ENCODE measurements around the gene CNTN1.

CNTN1 gene

DNA sequence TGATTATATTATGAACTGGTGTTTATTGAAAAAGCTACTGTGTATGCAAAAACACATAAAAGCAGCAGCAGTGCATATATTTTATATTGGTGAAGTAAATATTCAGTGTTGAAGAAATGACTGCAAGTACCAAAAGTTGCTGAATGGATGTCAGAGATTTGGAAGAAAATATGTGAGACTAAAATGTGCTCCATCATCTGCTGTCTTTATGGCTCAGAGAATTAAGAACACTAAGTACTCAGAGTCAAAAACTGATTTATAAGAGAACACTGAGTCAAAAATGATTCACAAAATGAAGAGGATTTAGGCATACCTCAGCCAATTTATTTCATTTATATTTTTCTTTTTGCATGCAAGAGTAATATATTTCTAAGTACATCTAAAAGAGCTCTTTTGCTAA lies 409.6 kb downstream of the CNTN1 start:
- TF ChIP-seq POLR2A (IDR thresholded peaks at IDR 0.05; ENCODE audit: low read length) = no peak
- TF ChIP-seq GATA1 (IDR thresholded peaks at IDR 0.05; ENCODE audit: low read depth, low read length) = no peak
- no peak for DNase-seq

DNA sequence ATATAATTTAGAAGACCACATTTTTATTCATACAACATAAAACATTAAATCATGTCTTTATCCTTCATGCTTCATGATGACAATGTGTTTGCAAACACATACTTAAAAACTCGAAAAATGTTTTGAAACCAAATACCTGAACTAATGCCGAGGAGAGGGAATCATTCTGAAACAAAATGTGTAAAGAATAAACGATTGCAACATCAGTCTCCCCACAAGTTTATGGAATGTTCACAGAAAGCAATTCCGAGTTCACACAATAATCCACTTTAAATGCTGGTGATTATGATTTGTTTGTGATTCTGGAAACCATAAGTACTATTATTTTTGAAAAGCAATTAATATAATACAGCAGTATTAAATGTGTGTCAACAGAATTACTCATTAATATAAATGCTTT lies 411.4 kb downstream of the CNTN1 start:
- no peak for DNase-seq
- TF ChIP-seq POLR2A (IDR thresholded peaks at IDR 0.05; ENCODE audit: low read length) (no peak), GATA1 (IDR thresholded peaks at IDR 0.05; ENCODE audit: low read depth, low read length) (no peak)

GRCh38 chr12:41106315-41106714 lies 414.1 kb downstream of the CNTN1 start:
- TF ChIP-seq GATA1 (IDR thresholded peaks at IDR 0.05; ENCODE audit: low read depth, low read length) = no peak
- no peak for TF ChIP-seq POLR2A (IDR thresholded peaks at IDR 0.05; ENCODE audit: low read length)
- DNase-seq = no peak

DNA sequence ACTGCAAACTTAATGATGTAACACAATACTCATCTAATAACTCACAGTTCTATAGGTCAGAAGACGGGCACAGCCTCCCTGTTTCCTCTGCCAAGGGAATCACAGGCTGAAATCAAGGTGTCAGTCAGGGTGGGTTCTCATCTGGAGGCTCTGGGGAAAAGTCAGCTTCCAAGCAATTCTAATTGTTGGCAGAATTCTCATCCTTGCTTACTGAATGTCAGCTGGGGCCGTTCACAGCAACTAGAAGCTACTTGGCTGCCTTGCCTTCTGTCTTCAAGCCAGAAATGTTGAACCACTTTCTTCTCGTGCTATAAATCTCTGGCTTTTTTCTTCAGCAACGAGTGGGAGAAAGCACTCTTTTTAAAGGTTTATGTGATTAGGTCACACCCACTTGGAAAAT lies 415.8 kb downstream of the CNTN1 start:
- DNase-seq = no peak
- TF ChIP-seq GATA1 (IDR thresholded peaks at IDR 0.05; ENCODE audit: low read depth, low read length) (no peak), POLR2A (IDR thresholded peaks at IDR 0.05; ENCODE audit: low read length) (no peak)

- DNase-seq = no peak
- TF ChIP-seq POLR2A (IDR thresholded peaks at IDR 0.05; ENCODE audit: low read length) (no peak), GATA1 (IDR thresholded peaks at IDR 0.05; ENCODE audit: low read depth, low read length) (no peak)
These were observed 420.7 kb downstream of the CNTN1 start for GRCh38 chr12:41112903-41113302.

- TF ChIP-seq POLR2A (IDR thresholded peaks at IDR 0.05; ENCODE audit: low read length) (no peak), GATA1 (IDR thresholded peaks at IDR 0.05; ENCODE audit: low read depth, low read length) (no peak)
- DNase-seq = no peak
These were observed 428.0 kb downstream of the CNTN1 start for GRCh38 chr12:41120211-41120610.

DNA sequence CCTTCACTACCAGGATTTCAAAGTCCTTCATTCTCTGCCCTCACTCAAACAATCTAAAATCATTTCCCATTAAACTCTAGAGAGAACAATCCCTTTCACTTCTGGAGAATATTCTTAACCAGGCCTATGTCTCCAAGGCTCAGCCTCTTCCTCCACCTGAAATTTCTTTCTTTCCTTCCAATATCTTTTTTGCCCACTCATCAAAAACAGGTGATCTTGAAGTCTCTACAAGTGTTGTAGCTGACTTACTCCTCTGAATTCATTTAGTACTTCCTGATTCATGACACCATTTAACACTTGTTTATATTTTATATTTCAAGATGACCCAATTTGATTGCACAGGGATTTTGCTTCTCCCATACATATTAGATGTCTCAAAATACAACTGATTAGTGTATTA lies 429.1 kb downstream of the CNTN1 start:
- no peak for DNase-seq
- no peak for TF ChIP-seq POLR2A (IDR thresholded peaks at IDR 0.05; ENCODE audit: low read length)
- TF ChIP-seq GATA1 (IDR thresholded peaks at IDR 0.05; ENCODE audit: low read depth, low read length) = no peak
